Esophagus muscularis mucosa (tissue), 4 donors: ENCODE data around the gene HDC. TPM values are rescaled to one million over a fixed set of nuclear protein-coding genes. Genes with fewer than 3 reads are reported as not detected.

Source experiments
- DNase-seq: peaks from one replicate; pipeline ENCODE4 v3.0.0-alpha.2; 2017; ENCODE audit errors: extremely low spot score
- H3K27ac ChIP-seq, 4 donors: fragments of 200-600 bp; sonication (generic); replicated peaks in 1 of 4; 1 replicate in 3 of 4; 2 replicates in 1 of 4; pipeline ENCODE4 v1.5.1; 2016 to 2019; ENCODE audit warnings: mild to moderate bottlenecking in 1 of 4
- H3K27me3 ChIP-seq, 4 donors: fragments of 200-600 bp; sonication (generic); one replicate each; pipeline versions ENCODE4 v1.5.1 to v1.6.0; 2016 to 2019
- H3K36me3 ChIP-seq, 4 donors: fragments of 200-600 bp; sonication (generic); one replicate each; pipeline ENCODE4 v1.5.1; 2016 to 2019
- H3K4me1 ChIP-seq, 4 donors: fragments of 200-600 bp; sonication (generic); one replicate each; pipeline ENCODE4 v1.5.1; 2016 to 2019
- H3K4me3 ChIP-seq, 4 donors: fragments of 200-600 bp; sonication (generic); 1 replicate in 2 of 4; 2 replicates in 2 of 4; pipeline ENCODE4 v1.5.1; 2016 to 2019; ENCODE audit warnings: mild to moderate bottlenecking in 4 of 4, moderate library complexity in 1 of 4
- H3K9me3 ChIP-seq, 4 donors: fragments of 200-600 bp; sonication (generic); 1 replicate in 3 of 4; 2 replicates in 1 of 4; pipeline ENCODE4 v1.5.1; 2016 to 2019
- CTCF ChIP-seq, 3 experiments: fragments of 200-600 bp in 2 of 3; fragments of 450-650 bp in 1 of 3; sonication (generic) in 2 of 3; IDR thresholded peaks; one replicate each; pipeline ENCODE4 v1.5.1; 2017 to 2019; ENCODE audit warnings: antibody characterized with exemption in 3 of 3, mild to moderate bottlenecking in 2 of 3, moderate library complexity in 1 of 3
- EP300 ChIP-seq: sonication (generic); formaldehyde crosslinking; IDR thresholded peaks from one replicate; pipeline ENCODE4 v1.6.1; 2017; ENCODE audit warnings: antibody characterized with exemption
- POLR2A ChIP-seq: fragments of 450-650 bp; IDR thresholded peaks from one replicate; pipeline ENCODE4 v1.6.1; 2017; ENCODE audit warnings: antibody characterized with exemption, moderate library complexity, mild to moderate bottlenecking, low read depth
- POLR2AphosphoS5 ChIP-seq, 2 donors: sonication (generic); formaldehyde crosslinking; IDR thresholded peaks; one replicate each; pipeline ENCODE4 v1.6.1; 2017; ENCODE audit warnings: antibody characterized with exemption in 2 of 2
- WGBS: methylation state at CpG from one replicate; pipeline ENCODE4 v1.1.5; 2018; 5-methylcytosine and 5-hydroxymethylcytosine counted together
- intact Hi-C: fragments of 100-400 bp; cut with DNase I; formaldehyde crosslinking; loops from one replicate; pipeline ENCODE4 v1.15.1; 2023
- total RNA-seq, 4 donors: library from RNA; depleted of rRNA; stranded (reverse); fragments of >200 nt; gene quantifications; one replicate each; pipeline versions ENCODE4 v1.1.0 to v1.2.1, GENCODE V29; 2016

Gene HDC
- total RNA-seq, 4 donors from 2014 or later: 0.39 to 7.0 (median 3.5) TPM

- Histone ChIP-seq H3K9me3 (no peaks in the 10 kb centered on the region), H3K36me3 (no peaks in the 10 kb centered on the region), H3K4me1 (no peaks in the 10 kb centered on the region), H3K4me3 (no peak overlapping the region), H3K27ac (no peak overlapping the region), H3K27me3 (no peaks in the 10 kb centered on the region)
- no peak for DNase-seq
- intact Hi-C loops: no loop called here
- 81% methylated on average over 5 of the region's 5 CpGs for WGBS
- TF ChIP-seq POLR2AphosphoS5 (IDR thresholded peaks at IDR 0.05) (no peak), CTCF (IDR thresholded peaks at IDR 0.05) (no peak), EP300 (no peak)
Observed at GRCh38 chr15:50227076-50227475, 38.5 kb downstream of the HDC start.

- 97% methylated on average over 3 of the region's 3 CpGs for WGBS
Observed at GRCh38 chr15:50225938-50226337, 39.6 kb downstream of the HDC start.

GRCh38 chr15:50225057-50225456 is 40.5 kb downstream of the HDC start:
- Histone ChIP-seq H3K27ac (no peak overlapping the region), H3K27me3 (no peaks in the 10 kb centered on the region), H3K9me3 (no peaks in the 10 kb centered on the region), H3K36me3 (no peaks in the 10 kb centered on the region), H3K4me1 (no peaks in the 10 kb centered on the region), H3K4me3 (no peak overlapping the region)
- DNase-seq: no peak
- TF ChIP-seq CTCF (IDR thresholded peaks at IDR 0.05) (no peak), EP300 (no peak), POLR2AphosphoS5 (IDR thresholded peaks at IDR 0.05) (no peak), POLR2A (no peak)
- 98% methylated on average over 1 of the region's 1 CpG for WGBS
- intact Hi-C loops: no loop called here

More at GRCh38 chr15:50225938-50226337, 39.6 kb downstream of the HDC start:
- Histone ChIP-seq H3K9me3 (no peaks in the 10 kb centered on the region), H3K36me3 (no peaks in the 10 kb centered on the region), H3K27me3 (no peaks in the 10 kb centered on the region), H3K27ac (no peak overlapping the region), H3K4me3 (no peak overlapping the region), H3K4me1 (no peaks in the 10 kb centered on the region)
- no peak for DNase-seq
- TF ChIP-seq EP300 (no peak), POLR2A (no peak), POLR2AphosphoS5 (IDR thresholded peaks at IDR 0.05) (no peak), CTCF (IDR thresholded peaks at IDR 0.05) (no peak)
- intact Hi-C loops: no loop called here

- H3K4me1 ChIP-seq: no peaks in the 10 kb centered on the region
- H3K27ac ChIP-seq: no peak overlapping the region
- H3K4me3 ChIP-seq: no peak overlapping the region
- TF ChIP-seq CTCF (IDR thresholded peaks at IDR 0.05) (no peak), POLR2A (no peak), POLR2AphosphoS5 (IDR thresholded peaks at IDR 0.05) (no peak)
- no peaks in the 10 kb centered on the region for H3K27me3 ChIP-seq
- WGBS: 80% methylated on average over 5 of the region's 5 CpGs
- no peaks in the 10 kb centered on the region for H3K36me3 ChIP-seq
- no peaks in the 10 kb centered on the region for H3K9me3 ChIP-seq
- intact Hi-C loops: no loop called here
- DNase-seq: peak; percentile 47
Observed at GRCh38 chr15:50224606-50225005, 40.9 kb downstream of the HDC start.

GRCh38 chr15:50222181-50222580 is 43.3 kb downstream of the HDC start:
- intact Hi-C loops: no loop called here
- WGBS: 73% methylated on average over 2 of the region's 2 CpGs

More at GRCh38 chr15:50222181-50222580, 43.3 kb downstream of the HDC start:
- Histone ChIP-seq H3K27me3 (no peaks in the 10 kb centered on the region), H3K27ac (no peak overlapping the region), H3K36me3 (no peaks in the 10 kb centered on the region), H3K4me1 (no peaks in the 10 kb centered on the region), H3K4me3 (no peak overlapping the region), H3K9me3 (no peaks in the 10 kb centered on the region)
- TF ChIP-seq CTCF (IDR thresholded peaks at IDR 0.05) (no peak), EP300 (no peak), POLR2A (no peak)
- DNase-seq: no peak
